ENCODE measurements around the gene FAM236D.
"Not testable (repeated sequence)": the region's sequence is repeated elsewhere in the genome, so short reads cannot be mapped to it uniquely, and the experiment has no call there.

FAM236D gene
- long read RNA-seq, result 0 reads

DNA sequence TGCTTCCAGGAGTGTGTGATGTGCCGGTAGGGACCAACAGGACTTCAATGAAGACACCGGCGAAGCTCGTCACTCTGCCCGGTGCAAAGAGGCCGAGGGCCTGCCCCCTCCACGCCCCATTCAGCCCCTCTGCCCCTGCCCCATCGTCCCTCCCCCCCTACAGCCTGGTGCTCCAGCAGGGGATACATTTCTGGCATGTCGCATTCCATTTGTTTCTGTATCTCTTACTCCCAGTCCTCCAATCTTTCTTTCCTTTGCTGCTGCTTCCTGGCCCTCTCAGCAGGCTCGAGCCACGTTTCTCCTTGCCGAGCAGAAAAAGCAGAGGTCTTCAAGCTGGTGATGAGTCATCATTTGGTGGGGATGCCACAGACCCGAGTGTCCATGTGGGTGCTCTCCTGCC lies at the start of gene FAM236D:
Gene FAM236D, minus strand, starts transcription at position 101 of the 400 bp plus-strand sequence. Its CDS starts 100 bp downstream, at position 1.
- H3K27me3 ChIP-seq (ENCODE audit: insufficient read depth, poor library complexity, severe bottlenecking); DNase-seq (ENCODE audit: low read depth in 1 of 2, low spot score in 1 of 2); H3K27ac ChIP-seq (replicated peaks); H3K4me3 ChIP-seq (replicated peaks; ENCODE audit: insufficient read depth, low read length): not testable (repeated sequence)

DNA sequence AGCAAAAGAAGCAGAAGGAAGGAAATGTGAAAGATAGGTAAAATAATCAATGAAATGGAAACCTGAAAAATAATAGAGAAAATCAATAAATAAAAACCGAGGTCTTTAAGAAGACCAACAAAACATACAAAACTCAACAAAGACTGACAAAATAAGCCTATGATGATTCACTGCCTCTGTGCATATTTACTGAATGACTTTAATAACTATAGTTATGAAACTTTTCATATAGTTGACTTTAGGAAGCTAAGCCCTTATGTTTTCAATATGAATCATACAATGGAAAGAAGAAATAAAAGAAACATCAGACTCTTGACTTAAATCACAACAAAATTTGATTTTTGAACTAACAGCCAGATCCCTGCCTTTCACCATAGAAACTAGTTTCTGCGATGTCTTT lies 29.5 kb upstream of the FAM236D start:
- H3K27me3 ChIP-seq (ENCODE audit: insufficient read depth, poor library complexity, severe bottlenecking); H3K27ac ChIP-seq (replicated peaks); H3K4me3 ChIP-seq (replicated peaks; ENCODE audit: insufficient read depth, low read length); DNase-seq (ENCODE audit: low read depth in 1 of 2, low spot score in 1 of 2): not testable (repeated sequence)

DNA sequence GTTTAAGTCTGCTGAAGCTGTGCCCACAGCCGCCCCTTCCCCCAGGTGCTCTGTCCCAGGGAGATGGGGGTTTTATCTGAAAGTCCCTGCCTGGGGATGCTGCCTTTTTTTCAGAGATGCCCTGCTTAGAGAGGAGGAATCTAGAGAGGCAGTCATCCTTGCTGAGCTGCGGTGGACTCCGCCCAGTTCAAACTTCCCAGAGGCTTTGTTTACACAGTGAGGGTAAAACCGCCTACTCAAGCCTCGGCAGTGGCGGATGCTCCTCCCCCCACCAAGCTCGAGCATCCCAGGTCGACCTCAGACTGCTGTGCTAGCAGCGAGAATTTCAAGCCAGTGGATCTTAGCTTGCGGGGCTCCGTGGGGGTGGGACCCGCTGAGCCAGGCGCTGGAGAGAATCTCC lies 22.7 kb upstream of the FAM236D start:
- not testable (repeated sequence) for DNase-seq (ENCODE audit: low read depth in 1 of 2, low spot score in 1 of 2)

GRCh38 chrX:72790390-72790789 lies 17.6 kb downstream of the FAM236D start:
- not testable (repeated sequence) for DNase-seq (ENCODE audit: low read depth in 1 of 2, low spot score in 1 of 2); H3K27me3 ChIP-seq (ENCODE audit: insufficient read depth, poor library complexity, severe bottlenecking); H3K27ac ChIP-seq (replicated peaks); H3K4me3 ChIP-seq (replicated peaks; ENCODE audit: insufficient read depth, low read length)

More for the DNA sequence above, 22.7 kb upstream of the FAM236D start:
- H3K4me3 ChIP-seq (replicated peaks; ENCODE audit: insufficient read depth, low read length); H3K27ac ChIP-seq (replicated peaks); H3K27me3 ChIP-seq (ENCODE audit: insufficient read depth, poor library complexity, severe bottlenecking): not testable (repeated sequence)

DNA sequence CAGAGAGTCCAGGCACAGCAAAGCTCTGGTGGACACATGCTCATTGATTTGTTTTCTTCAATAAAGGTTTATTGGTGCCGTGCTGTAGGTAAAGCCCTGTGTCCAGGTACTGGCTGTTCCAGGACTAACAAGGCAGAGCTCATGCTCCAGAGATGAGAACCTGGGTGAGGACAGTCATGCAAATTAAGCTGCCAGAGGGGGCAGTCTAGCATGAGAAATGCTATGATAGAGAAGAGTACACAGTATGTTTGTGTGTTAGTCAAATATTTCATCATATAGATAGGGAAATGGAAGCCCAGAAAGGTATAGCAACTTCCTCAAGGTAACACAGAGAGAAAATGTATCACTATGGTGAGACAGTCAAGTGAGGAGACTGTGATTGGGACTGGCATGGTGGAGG lies 19.9 kb downstream of the FAM236D start:
- not testable (repeated sequence) for DNase-seq (ENCODE audit: low read depth in 1 of 2, low spot score in 1 of 2); H3K27me3 ChIP-seq (ENCODE audit: insufficient read depth, poor library complexity, severe bottlenecking); H3K27ac ChIP-seq (replicated peaks); H3K4me3 ChIP-seq (replicated peaks; ENCODE audit: insufficient read depth, low read length)

DNA sequence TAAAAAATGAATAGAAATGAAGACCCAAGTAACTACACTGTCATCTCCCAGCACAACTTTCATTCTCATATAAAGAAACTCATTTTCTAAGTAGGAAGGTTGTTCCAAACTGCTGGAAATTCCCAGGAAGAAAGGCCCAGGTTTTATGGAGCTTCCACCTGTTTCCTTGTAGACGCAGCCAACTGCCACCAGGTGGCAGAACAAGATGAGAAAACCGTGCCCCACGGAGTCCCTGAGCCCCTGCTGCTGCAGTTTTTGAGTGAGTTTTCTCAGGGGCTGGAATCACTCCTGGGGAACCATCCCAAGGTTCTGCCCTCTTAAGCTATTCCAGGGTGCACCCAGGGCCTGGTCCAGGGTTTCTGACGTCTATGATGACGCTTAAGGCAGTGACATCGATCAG lies 24.0 kb downstream of the FAM236D start:
- H3K27me3 ChIP-seq (ENCODE audit: insufficient read depth, poor library complexity, severe bottlenecking); H3K27ac ChIP-seq (replicated peaks); DNase-seq (ENCODE audit: low read depth in 1 of 2, low spot score in 1 of 2); H3K4me3 ChIP-seq (replicated peaks; ENCODE audit: insufficient read depth, low read length): not testable (repeated sequence)

DNA sequence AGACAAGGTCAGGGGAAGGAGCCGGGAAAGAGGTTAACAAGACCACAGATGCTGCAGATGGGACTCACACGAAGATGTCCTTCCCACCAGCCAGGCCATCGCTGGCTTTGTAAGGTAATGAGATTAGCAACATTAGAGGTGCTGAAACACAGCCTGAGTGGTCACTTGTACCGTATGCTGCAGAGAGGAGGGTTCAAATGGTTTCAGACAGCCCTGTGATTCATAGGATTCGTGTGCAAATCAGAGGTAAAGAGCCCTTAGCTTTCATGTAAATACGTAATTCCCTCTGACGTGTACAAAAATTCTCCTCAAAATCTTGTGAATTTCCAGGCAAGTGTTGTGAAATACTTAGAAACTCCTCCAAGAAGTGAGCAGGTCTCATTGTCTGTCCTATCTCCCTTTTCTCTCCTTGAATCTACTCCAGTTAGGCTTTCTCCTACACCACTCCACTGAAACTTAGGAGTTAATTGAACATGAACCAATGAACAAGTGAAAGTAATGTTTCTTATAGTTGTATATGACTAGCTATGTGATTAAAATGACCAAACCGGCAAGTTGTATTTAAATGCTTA lies 24.6 kb downstream of the FAM236D start:
- H3K27ac ChIP-seq (replicated peaks); H3K27me3 ChIP-seq (ENCODE audit: insufficient read depth, poor library complexity, severe bottlenecking): not testable (repeated sequence)

DNA sequence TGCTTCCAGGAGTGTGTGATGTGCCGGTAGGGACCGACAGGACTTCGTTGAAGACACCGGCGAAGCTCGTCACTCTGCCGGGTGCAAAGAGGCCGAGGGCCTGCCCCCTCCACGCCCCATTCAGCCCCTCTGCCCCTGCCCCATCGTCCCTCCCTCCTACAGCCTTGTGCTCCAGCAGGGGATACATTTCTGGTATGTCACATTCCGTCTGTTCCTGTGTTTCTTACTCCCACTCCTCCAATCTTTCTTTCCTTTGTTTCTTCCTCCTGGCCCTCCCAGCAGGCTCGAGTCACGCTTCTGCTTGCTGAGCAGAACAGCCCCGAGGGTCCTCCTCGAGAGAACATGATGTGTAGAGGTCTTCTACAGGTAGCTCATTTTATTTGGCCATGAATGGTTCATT lies 25.4 kb downstream of the FAM236D start, which contains the start of gene FAM236B:
Gene FAM236B, minus strand, starts transcription at position 101 of the 400 bp plus-strand sequence. Its CDS starts 100 bp downstream, at position 1.
- DNase-seq (ENCODE audit: low read depth in 1 of 2, low spot score in 1 of 2); H3K27me3 ChIP-seq (ENCODE audit: insufficient read depth, poor library complexity, severe bottlenecking): not testable (repeated sequence)

More for the DNA sequence above, 24.6 kb downstream of the FAM236D start:
- DNase-seq (ENCODE audit: low read depth in 1 of 2, low spot score in 1 of 2); H3K4me3 ChIP-seq (replicated peaks; ENCODE audit: insufficient read depth, low read length): not testable (repeated sequence)

GRCh38 chrX:72778146-72778545 lies 29.9 kb downstream of the FAM236D start:
- not testable (repeated sequence) for H3K27me3 ChIP-seq (ENCODE audit: insufficient read depth, poor library complexity, severe bottlenecking); DNase-seq (ENCODE audit: low read depth in 1 of 2, low spot score in 1 of 2); H3K4me3 ChIP-seq (replicated peaks; ENCODE audit: insufficient read depth, low read length); H3K27ac ChIP-seq (replicated peaks)

More for the DNA sequence above, 25.4 kb downstream of the FAM236D start, which contains the start of gene FAM236B:
- H3K4me3 ChIP-seq (replicated peaks; ENCODE audit: insufficient read depth, low read length); H3K27ac ChIP-seq (replicated peaks): not testable (repeated sequence)

DNA sequence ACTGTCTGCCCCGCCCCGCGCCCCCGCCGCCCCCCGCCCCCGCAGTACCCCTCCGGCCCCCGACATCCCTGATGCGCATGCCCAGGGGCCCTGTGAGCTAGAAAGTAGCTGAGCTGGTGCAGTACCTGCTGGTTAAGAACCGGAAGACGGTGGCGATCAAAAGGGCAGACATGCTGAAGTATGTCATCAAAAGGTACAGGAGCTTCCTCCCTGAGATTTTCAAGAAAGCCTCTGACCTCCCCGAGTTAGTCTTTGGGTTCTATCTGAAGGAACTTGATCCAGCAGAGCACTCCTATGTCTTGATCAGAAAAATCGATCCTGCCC lies 30.6 kb downstream of the FAM236D start:
- DNase-seq (ENCODE audit: low read depth in 1 of 2, low spot score in 1 of 2); H3K27ac ChIP-seq (replicated peaks); H3K27me3 ChIP-seq (ENCODE audit: insufficient read depth, poor library complexity, severe bottlenecking); H3K4me3 ChIP-seq (replicated peaks; ENCODE audit: insufficient read depth, low read length): not testable (repeated sequence)

GRCh38 chrX:72776653-72777466 lies 31.1 kb downstream of the FAM236D start, which contains the start of gene DMRTC1B:
Gene DMRTC1B (plus strand): TSS chrX:72776890. CDS start chrX:72845136, 68,246 bp downstream.
- not testable (repeated sequence) for H3K4me3 ChIP-seq (replicated peaks; ENCODE audit: insufficient read depth, low read length); H3K27me3 ChIP-seq (ENCODE audit: insufficient read depth, poor library complexity, severe bottlenecking); H3K27ac ChIP-seq (replicated peaks); DNase-seq (ENCODE audit: low read depth in 1 of 2, low spot score in 1 of 2)

DNA sequence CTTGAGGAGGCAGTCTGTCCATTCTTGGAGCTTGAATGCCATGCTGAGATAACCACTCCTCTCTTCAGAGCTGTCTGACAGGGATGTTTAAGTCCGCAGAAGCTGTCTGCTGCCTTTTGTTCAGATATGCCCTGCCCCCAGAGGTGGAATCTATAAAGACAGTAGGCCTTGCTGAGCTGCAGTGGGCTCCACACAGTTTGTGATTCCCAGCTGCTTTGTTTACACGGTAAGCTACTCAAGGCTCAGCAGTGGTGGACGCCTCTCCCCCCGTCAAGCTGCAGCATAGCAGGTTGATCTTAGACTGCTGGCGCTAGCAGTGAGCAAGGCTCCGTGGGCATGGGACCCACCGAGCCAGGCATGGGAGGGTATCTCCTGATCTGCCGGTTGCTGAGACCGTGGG lies 47.6 kb downstream of the FAM236D start:
- not testable (repeated sequence) for H3K4me3 ChIP-seq (replicated peaks; ENCODE audit: insufficient read depth, low read length); H3K27me3 ChIP-seq (ENCODE audit: insufficient read depth, poor library complexity, severe bottlenecking); DNase-seq (ENCODE audit: low read depth in 1 of 2, low spot score in 1 of 2); H3K27ac ChIP-seq (replicated peaks)
